HG03064 (cell line): Measurements from ENCODE around the gene TIMM10.

Source experiments
- ATAC-seq: cut with Tn5 transposase; IDR thresholded peaks from one replicate; pipeline ENCODE4 v1.9.1; 2021; ENCODE audit warnings: low read depth; ENCODE audit not compliant: unreplicated experiment

TIMM10 gene, protein sequence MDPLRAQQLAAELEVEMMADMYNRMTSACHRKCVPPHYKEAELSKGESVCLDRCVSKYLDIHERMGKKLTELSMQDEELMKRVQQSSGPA

DNA sequence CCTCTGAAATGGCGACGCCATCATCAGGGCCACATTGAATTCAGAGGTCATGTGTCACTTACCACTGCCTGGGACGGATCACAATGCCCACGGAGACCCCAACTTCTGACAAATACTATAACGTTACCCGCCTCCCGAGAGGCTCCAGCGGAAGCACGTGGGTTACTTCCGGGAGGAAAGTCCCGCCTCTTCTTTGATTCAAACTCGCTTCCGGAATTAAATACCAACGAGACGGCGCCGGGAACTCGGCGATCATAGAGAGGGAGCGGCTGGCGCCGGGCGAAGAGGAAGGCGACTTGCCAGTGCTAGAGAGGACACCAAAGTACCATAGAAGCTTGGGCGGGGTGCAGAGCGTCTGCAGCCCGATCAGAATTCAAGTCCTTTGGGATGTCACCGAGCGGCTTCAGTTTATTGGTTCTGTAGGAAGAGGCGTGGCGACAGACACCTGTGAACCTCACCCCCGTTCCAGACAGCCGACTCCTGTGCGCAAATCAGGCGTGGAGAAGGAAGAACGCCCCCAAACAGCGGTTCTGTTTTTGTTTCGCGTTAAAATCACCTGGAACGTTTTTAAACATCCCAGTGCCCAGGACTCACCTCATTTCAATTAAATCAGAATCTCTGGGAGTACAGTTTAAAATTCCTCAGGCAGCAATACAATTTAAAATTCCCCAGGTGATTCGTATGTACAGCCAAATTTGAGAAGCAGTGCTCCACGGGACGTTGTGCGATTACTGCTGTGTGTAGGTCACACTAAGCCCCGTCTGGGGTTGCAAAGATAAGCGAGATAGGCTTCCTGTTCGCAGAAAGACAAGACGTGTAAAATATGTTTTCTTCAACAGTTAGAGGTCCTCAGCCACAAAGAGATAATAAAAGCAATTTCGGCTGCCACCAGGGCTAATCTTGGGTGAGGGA lies at the start of gene TIMM10:
Gene TIMM10, minus strand, starts transcription at position 159 of the 912 bp plus-strand sequence. CDS start 565 bp downstream, outside the sequence.
- peak; percentile 99 for ATAC-seq

DNA sequence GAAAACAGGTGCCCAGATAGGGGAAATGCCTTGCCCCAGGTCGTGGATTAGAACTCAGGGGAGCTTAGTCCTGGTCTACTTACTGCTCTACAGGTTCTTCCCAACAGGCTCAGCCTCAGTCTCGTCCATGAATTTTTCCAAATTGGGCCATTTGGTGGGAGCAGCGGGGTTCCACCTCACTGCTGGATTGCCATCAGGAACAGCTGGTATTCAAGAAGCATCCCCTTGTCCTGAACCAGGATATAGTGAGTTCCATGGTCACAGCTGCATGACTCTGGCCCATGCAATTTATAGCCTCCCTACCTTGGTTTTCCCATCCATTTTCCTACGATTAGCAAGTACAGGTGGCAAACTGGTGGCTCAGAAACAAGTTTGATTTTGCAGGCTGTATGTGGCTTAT lies 43.5 kb upstream of the TIMM10 start:
- no peak for ATAC-seq

DNA sequence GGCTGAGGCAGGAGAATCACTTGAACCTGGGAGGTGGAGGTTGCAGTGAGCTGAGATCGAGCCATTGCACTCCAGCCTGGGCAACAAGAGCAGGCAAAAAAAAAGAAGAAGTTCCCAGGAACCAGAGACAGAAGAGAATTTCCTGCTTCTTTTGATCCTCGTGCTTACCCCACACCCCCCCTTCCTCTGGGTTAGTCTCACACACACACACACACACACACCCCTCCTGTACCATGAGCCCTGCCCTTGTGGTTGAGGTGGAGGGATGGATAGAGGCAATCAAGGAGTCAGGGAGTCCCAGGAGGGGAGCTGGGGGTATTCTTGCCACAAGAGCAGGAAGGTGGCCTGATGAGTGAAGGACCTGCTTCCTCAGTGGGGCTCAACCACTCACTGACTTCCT lies 41.1 kb upstream of the TIMM10 start:
- ATAC-seq: no peak

DNA sequence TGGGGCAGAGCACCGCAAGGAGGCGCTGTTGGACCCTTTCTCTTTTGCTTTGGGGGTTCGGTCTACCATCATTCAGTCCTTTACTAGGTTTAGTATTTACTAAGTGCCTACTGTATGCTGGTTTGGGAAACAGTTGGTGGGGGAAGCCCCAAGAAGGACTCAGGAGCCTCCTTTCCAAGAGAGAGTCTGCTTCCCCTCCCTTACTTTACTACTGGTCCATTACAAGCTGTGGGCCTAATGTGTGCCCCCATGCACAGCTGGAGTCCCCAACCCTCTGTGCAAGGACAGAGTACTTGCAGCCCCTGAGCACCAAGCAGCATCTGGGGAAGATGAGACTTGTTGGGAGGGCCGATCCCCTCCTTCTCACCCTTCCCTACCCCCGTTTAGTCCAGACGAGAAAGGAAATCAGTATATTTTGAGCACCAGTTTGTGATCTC lies 37.8 kb upstream of the TIMM10 start:
- peak; percentile 60 for ATAC-seq

DNA sequence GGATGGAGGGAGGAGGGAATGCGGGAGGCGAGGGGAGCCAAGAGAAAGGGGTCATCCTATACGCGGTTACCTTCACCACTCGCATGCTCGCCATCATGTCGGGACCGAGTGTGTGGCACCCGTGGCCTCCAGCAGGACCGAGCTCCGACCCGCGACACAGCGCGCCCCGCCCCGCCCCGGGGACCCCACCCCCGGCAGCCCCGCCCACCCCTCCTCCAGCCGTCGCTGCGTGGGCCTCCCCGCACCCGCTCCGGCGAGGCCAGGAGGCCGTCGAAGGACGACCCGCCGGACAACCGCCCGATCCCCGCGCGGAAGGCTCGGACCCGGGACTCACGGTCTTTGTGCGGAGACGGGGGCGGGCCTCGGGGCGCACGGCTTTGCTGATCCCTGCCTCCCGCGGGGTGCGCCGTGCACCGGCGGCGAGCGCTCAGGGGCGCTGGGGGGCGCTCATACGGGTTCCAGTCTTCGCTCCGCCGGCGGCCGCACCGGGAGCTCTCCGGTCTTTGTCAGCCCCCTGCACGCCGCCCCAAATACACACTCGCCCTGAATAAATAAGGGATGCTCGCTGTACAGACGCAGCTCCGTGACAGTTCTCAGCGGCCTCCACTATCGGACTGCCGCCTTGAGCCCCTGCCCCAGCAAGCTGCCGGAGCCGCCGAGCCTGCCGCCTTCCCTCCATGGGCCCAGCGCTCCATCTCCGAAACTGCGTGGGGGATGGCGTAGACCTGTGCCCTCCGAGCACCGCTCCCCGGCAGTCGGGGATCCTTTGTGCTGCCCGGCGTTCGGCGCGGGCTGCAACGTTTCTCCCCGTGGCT lies 37.2 kb upstream of the TIMM10 start, which contains the start of gene UBE2L6:
Gene UBE2L6, minus strand, starts transcription at position 158 of the 815 bp plus-strand sequence. Its CDS starts 61 bp downstream, at position 97.
- ATAC-seq: peak; percentile 48

DNA sequence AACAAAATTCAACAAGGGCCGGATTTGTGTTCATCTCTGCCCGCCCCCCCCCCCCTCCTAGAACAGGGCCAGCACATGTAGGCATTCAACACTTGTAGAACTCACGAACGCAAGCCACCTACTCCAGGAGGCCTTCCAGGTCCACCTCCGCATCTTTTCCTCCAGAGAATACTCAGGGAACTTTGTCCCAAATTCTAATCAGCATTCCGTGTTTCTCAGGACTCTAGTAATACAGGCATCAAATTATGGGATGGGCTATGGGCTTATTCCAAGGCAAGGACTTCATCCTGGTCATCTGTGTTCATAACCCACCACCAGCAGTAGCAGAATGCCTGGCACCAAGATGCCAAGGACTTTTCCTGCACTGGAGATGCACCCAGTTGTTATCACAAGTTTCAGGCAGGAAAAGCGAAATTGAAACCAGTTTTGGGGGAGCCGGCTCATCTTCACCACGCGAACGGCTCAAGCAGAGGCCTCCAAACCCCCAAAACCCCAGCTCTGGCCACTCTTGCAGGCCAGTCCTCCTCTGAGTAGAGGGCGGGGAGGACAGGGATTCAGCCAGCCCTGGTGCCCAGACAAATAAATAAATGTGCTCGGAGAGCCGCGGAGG lies 36.5 kb upstream of the TIMM10 start:
- no peak for ATAC-seq

DNA sequence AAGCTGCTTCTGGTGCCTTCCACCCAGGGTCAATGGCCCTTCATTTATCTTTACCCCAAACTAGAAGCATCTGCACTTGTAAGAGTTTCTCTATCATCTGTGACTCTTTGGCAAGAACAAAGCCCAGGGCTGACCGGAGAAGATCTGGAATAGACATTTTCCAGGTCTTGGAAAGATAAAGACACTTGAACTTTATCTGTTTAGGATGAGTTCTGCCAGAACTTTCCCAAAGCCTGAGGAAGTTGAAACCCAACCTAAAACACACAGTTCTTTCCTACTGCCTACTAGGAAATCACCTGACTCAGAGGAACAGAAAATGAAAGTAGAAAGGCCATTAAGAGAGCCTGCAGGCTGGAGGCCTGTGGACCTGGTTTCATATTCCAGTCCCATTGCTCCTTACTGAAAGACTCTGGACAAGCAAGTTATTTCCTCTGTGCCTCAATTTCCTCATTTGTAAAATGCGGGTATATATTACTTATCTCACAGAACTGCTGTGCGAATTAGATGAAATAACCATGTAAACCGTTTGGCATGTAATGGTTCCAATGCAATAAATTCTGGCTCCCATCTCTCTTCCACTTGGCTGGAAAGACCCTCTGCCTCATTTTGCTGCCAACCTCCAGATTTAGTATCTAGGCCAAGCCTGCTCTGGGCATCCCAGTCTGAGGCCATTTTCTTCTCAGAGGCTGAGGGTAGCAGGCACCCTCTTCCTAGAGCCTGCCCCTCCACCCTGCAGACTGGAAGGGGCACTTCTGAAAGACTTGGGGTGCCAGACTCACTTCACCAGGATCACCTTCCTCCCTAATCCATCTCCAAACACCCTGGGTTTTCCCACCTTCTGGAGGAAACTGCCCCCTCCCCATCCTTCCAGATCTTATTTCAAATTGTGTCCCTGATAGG lies 35.7 kb upstream of the TIMM10 start:
- peak; percentile 60 for ATAC-seq

DNA sequence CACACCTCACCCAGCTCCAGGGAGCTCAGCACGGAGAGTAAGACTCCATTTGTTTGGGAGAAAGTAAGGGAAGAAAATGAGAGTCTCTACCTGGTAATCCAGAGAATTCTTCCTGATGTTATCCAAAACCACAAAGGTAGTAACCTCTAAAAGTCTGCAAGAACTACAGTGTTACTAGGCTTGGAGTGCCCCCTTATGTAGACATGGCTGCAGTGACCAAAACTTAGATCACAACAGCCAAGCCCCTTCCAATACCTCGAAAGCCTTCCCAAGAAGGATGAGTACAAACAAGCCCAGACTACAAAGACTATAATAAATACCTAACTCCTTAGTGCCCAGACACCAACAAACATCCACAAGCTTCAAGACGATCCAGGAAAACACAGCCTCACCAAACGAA lies 32.0 kb upstream of the TIMM10 start:
- ATAC-seq: no peak

DNA sequence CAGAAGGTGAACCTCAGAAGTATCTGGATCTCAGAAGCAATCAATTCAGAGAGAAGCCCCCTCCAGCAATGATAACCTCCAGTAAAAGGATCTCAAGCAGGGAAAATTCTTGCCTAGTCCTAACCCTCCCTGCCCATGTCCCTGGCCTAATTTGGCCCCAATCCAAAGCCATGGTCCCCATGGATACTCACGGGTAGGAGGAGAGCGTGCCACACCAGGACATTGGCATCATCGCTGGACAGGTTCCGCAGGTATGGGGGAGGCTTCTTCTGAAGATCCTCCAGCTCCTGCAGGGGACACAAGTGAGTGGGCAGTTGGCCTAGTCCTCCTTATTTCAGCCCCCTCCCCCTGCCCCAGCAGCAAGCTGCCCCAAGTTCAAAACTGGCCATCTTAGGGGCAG lies 29.6 kb upstream of the TIMM10 start:
- no peak for ATAC-seq

DNA sequence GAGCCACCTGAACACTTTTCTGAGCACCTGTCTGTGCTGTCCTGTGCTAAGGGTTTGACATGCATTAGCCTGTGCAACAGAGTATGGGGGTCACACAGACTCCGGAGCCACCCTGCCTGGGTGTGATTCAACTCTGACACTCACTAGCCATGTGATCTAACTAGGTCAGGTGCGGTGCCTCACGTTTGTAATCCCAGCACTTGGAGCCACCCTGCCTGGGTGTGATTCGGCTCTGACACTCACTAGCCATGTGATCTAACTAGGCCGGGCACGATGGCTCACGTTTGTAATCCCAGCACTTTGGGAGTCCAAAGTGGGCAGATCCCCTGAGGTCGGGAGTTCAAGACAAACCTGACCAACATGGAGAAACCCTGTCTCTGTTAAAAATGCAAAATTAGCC lies 25.5 kb upstream of the TIMM10 start:
- ATAC-seq: no peak

DNA sequence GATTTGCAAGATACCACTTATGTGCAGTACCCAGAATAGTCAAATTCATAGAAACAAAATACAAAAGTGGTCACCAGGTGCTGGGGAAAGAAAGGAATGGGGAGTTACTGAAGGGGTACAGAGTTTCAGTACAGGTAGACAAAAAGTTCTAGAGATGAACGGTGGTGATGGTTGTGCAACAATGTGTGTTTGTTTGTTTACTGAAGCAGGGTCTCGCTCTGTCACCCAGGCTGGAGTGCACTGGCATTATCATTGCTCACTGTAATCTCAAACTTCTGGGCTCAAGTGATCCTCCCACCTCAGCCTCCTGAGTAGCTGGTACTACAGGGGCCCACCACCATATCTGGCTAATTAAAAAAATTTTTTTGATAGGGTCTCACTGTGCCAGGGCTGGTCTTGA lies 24.8 kb upstream of the TIMM10 start:
- ATAC-seq: no peak

DNA sequence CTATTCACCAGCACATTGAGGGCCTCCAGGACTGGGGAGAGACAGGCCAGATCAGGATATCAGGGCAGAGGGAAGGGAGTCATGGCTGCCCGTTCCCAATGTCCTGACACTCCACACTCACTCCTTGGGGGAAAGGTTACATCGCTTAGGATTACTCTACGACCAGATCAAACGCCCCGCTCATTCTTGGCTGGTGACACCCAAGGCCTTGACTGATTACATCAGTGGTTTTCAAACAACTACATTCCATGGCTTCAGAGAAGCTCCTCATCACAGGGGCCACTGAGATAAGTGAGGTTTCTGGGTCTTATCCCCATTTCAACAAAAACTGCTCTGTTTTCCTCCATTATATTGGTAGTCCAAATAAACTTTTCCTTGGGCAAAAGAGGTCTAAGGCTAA lies 21.9 kb upstream of the TIMM10 start:
- ATAC-seq: no peak

DNA sequence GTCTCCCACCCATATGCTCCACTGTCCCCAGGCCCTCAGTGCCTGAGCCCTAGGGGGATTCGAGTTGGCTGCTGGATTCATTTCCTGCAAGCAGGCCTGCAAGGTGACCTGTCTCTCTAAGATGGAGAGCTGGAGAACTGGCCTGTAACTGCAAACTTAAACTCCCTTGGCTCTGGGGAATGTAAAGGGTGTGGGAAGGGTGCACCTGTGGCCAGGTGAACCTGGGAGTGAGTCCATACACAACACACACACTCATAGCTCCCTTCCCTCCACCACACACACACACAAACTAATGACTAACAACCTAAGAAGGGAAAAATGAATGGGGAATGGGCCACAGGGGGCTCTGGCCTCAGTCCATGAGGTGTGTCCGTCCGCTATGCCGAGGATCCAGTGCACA lies 21.4 kb upstream of the TIMM10 start:
- no peak for ATAC-seq

DNA sequence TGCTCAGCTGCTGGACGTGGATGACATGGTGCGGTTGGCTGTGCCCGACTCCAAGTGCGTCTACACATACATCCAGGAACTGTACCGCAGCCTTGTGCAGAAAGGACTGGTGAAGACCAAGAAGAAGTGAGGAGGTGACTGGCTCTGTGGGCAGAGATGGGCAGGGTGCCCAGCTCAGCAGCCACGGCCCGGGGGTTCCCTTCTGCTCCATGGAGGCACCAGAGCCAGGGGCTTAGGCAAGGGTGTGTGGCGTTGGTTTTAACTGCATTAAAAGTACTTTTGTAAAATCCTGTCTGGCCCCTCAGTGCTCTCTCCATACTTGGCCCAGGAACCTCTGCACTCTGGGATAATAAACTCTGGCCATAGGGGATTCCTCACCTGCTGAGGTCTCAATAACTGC lies 19.4 kb upstream of the TIMM10 start:
- ATAC-seq: no peak

DNA sequence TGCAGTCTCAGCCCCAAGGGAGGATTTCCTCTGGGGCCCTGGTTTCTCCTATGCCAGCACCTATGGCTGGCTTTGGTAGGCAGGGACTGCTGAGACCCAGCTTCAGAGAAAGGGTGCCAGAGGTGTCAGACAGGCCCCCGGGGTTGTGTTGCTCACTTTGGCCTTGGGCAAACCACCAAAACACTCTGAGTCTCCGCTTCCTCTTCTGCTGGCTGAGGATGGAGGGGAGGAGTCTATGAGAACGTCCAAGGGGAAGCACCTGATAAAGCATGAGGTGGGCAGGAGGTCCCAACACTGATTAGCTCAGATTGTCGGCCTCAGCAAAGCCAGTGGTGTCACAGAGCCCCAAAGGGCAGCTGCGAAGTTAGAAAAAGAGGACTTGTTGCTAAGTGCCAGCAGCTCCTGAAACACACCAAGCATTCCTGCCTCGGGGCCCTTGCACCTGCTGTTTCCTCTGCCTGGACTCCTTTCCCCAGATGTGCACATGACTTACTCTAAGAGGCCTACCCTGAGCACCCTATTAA lies 17.4 kb upstream of the TIMM10 start:
- peak; percentile 71 for ATAC-seq

DNA sequence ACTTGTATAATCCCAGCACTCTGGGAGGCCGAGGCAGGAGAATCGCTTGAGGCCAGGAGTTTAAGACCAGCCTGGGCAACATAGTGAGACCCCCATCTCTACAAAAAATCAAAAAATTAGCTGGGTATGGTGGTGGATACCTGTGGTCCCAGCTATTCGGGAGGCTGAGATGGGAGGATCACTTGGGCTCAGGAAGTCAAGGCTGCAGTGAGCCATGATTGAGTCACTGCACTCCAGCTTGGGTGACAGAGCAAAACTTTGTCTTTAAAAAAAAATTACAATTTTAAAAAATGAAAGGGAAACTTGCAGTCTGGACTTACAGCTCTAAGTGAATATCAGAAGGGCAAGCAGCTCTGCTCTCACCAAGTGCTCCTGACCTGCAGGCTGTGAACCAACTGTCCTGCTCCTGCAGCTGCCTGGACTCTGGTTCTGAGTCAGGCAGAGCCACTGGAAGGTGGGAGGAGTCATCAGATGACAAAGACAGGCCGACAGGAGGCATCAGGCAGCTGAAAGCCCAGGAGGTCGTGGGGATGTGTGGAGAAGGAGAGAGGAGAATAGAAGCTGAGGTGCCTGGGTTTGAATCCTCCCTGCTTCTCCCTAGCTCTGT lies 16.4 kb upstream of the TIMM10 start:
- ATAC-seq: no peak

DNA sequence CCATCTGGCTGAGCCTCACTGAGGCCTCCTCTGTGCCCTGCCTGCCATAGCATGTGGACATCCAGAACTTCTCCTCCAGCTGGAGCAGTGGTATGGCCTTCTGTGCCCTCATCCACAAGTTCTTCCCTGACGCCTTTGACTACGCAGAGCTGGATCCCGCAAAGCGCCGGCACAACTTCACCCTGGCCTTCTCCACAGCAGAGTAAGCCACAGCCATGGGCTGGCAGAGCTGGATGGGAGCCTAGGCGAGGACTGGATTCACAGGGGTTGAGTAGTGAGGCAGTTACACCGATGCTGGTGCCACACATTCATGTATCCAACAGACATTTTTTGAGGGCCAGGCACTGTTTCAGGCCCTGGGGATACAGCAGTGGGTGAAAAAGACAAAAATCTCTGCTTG lies 15.9 kb upstream of the TIMM10 start:
- no peak for ATAC-seq

DNA sequence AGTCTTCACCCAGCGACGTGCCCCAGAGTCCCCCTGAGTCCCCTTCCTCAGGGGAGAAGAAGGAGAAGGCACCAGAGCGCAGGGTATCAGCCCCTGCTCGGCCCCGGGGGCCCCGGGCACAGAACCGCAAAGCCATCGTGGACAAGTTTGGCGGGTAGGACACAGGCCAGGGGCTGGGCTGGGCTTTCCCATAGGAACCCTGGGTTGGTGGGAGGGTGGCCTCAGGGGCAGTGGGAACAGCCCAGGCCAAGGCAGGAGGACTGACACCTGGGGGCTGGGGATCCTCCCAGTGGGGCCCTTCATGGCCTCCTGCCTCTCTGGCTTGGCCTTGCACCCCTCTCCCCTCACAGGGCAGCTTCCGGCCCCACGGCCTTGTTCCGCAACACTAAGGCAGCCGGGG lies 15.3 kb upstream of the TIMM10 start:
- no peak for ATAC-seq

DNA sequence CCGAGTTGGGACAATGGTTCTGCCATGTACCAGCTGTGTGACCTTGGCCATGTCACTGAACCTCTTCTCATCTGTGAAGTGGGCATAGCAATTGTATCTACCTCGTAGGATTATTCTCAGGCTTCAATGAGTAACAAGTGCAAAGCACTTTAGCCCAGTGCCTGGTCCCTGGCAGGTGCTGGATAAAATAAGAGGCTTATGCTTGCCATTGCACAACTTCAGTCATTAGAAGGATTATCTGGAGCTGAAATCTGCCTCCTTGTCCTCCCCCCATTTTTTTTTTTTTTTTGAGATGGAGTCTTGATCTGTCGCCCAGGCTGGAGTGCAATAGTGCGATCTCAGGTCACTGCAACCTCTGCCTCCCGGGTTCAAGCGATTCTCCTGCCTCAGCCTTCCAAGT lies 14.0 kb upstream of the TIMM10 start:
- ATAC-seq: no peak
